SHP77 treated with DMSO at 0.1 percent for 48 hours (cell line): ENCODE results near the gene CYBA.

ENCODE experiments used
- DNase-seq: peaks from one replicate; lab custom pipeline; 2025; lab: John Stamatoyannopoulos, UW

Gene CYBA

DNA sequence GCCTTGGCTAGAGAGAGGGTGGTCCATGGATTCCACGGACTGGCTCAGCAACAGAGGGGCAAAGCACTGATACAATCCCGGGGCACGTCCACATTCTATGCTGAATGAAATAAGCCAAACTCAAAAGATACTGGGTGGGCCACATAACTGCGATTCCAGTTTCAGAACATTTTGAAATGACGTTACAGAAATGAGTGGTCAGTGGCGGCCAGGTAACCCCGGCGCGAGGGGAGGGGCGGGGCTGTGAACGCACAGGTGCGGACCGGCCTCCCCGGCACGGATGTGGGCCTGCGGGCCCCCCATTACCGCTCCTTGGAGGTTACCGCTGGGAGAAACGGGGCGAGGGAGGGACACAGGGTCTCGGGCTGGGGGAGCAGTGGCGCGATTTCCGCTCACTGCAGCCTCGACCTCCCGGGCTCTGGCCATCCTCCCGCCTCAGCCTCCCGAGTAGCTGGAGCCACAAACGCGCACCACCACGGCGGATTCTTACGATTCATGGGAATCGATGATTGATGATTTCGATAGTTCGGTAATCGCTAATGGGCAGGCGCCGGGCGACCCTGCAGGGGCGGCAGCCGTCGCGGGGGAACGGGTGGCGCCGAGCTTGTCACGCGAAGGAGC lies 11.5 kb upstream of the CYBA start:
- DNase-seq: no peak

DNA sequence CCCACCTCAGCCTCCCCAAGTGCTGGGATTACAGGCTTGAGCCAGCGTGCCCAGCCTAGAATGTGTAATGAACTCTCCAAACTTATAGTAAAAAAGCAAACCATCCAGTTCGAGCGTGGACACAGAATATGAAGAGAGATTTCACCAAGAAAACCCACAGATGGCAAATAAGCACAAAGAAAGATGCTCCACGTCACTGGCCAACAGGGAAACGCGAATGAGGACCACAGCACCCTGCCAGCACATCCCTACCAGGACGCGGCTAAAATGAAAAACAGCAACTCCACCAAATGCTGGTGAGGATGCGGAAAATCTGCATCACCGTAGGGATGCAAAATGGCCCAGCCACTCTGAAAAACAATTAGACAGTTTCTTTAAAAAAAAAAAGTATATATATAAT lies 10.6 kb upstream of the CYBA start:
- DNase-seq: no peak

GRCh38 chr16:88659160-88659559 lies 8.3 kb upstream of the CYBA start:
- DNase-seq: no peak

GRCh38 chr16:88658714-88659113 lies 7.9 kb upstream of the CYBA start:
- DNase-seq: no peak

DNA sequence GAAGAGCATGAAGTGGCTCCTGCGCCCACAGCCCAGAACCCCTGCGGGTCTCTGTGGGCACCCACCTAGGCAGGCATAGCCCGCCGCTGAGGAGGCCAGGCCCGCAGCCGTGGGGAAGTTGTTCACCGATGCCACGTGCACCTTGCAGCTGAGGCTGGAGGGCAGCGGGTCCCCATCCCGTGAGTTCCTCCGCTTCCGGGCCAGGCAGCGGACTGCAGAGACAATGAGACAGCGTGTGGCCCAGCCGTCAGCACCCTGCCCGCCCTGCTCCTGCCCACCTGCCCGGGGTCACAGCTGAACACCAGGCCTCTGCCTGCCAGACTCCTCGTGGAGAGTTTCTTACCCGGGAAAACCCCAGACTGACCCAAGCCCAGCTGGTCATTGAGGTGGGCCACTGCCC lies 6.5 kb upstream of the CYBA start:
- no peak for DNase-seq

GRCh38 chr16:88656291-88656980 lies 5.6 kb upstream of the CYBA start:
- no peak for DNase-seq

DNA sequence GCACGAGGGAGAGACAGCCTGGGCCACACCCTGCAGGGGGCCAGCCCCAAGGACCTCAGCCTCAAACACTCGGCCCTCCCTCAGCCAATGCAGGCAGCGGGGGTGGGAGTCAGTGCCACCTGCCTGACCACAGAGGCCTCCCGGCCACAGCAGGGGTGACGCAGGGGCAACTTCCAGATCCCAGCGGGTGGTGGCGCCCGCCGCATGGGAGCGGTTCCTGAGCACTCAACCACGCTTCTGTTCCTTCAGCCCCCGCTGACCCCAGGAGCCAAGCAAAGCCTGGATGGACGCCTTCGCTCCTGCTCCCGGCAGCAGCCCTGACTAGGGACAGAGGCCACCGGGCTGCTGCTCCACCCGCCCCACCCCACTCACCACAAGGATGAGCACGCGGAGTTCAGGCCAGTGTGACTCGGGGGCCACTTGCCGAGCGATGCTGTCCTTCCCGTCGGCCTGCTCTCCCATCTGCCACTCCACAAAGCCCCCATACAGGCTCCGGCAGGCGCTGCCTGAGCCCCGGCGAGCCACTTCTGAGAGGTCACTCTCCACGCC lies 5.0 kb upstream of the CYBA start:
- DNase-seq: no peak

DNA sequence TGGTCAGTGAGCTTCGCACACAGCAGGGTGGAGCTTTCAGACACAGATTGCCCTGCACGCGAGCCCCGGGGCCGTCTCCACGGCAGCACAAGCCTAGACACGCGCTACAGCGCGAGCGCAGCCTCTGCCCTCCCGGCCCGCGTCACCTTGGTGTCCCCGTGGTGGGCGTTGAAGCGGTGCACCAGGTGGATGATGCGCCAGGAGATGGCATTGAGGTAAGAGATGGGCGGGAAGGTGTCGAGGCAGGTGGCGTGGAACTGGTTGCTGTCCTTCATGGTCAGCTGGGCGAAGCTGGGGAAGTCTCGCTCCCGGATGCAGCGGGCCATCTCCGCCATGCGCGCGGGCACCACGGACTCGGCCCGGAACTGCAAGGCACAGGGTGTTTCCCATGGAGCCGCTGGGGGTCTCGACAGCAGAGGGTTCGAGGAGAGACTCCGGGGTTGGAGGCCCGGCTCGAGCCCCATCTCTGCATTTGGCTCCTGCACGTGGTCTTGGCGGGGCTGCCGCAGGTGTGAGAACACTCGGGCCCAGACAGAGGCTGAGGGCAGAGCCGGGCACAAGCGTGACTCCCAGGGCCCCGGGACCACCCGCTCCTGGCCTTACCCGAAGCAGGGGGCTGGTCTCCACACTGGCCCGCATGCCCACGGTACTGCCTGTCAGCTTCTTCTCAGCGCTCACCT lies 4.3 kb upstream of the CYBA start:
- no peak for DNase-seq

DNA sequence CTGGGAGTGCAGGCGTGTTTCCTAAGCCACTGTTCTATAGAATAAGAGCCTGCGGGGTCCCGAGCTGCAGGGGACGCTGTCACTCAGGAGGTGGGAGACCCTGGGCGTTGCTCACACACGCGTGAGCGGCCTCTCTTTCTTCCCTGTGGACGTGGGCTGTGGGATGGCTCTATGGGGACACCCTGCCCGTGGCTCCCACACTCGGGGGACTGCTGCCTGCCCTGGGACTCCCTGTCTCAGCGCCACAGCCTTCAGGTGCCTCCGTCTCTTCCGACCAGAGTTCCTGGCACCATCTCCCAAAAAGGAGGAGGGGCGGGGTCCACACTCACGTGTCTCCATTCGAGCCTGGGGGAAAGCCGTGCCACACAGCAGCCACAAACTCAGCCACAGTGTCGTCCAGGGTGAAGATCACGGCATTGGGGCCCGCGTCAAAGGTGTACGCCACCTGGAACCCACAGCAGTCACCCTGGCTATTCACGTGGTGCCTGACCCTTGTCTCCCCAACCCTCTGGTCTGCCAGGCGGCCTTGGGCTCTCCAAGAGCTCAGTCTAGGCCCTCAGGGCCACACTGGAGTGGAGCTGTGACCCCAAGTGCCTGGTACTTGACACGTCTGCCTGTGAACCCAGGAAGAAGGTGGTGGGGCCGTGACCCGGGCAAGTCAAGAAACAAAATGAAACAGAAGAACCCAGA lies 3.7 kb upstream of the CYBA start:
- DNase-seq: no peak

DNA sequence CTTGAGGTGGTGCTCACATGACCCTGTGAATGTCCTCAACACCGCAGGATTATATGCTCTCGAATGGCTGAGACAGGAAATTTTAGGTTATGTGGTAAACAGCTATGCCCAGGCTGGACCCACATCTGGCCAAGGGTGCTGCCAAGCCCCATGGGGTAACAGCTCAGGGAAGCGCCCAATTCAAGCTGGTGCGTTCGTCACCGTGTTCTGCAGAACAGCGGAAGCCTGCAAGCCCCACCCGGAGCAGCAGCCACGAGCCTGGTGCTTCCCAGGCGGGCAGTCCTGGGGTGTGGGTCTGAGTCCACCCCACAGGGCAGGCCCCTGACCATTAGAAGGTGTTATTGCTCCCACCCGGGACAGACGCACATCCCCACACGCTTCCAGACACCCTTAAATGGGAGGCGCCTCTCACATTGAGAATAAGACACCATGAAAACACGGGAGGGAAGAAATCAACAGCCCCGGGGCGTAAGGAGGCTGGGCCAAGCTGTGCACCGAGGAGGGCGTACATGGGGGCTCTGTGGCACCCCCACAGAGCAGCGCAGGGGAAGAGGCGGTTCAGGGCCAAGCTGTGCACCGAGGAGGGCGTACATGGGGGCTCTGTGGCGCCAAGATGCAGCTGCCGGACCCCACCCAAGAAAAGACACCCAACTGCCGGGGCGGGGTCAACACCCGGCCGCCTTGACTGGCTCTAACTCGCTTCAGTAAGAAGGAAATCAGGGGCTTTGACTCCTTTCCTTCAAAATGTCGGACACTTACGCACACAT lies 2.9 kb upstream of the CYBA start:
- DNase-seq: no peak

GRCh38 chr16:88653101-88653500 lies 2.2 kb upstream of the CYBA start:
- no peak for DNase-seq

DNA sequence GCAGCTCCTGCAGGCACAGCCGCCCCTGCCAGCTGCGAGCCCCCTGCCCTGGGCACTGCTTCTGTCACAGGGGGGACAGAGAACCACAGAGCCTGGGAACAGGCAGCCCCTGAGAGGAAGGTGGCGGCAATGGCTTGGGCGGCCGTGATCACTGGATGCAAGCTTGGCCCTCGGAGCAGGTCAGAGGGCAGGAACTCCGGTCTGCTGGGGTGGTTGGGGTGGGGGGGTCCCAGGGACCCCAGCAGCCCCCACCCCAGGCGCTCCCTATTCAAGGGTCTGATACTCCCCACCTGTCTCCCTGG lies 1.9 kb upstream of the CYBA start:
- DNase-seq: no peak

DNA sequence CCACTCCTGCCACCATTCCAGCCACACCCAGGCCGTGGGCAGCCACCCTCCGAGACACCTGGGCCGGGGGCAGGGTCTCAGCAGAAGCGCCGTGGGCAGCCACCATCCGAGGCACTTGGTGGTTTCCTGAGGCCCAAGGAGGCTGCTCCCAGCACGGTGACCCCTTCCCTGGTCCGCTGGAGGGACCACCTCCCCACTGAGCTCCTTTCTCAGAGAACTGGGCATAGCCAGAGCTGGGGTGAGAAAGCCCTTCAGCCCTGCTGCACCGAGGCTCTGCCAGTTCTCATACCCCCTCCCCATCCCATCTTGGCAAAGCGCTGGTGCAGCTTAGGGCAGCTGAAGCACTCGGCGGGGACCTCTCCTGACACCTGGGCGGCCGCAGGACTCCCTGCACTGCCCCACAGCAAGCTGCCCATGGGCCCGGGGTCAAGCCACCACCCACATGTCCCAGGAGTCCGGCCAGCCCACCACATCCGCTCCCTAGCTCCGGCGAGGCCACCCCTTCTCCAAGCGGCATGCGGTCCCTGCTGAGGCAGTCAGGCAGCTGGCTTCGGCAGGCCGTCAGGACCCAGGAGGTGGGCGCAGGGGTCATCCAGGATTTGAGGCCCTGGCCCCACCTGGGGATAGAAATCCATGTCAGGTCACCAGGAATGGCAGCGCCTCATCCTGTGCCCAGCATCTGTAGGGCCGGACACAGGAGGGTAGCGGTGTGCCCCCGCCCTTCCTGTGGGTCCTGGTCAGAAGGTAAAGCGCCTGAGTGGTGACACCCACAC lies 1.3 kb upstream of the CYBA start:
- no peak for DNase-seq

DNA sequence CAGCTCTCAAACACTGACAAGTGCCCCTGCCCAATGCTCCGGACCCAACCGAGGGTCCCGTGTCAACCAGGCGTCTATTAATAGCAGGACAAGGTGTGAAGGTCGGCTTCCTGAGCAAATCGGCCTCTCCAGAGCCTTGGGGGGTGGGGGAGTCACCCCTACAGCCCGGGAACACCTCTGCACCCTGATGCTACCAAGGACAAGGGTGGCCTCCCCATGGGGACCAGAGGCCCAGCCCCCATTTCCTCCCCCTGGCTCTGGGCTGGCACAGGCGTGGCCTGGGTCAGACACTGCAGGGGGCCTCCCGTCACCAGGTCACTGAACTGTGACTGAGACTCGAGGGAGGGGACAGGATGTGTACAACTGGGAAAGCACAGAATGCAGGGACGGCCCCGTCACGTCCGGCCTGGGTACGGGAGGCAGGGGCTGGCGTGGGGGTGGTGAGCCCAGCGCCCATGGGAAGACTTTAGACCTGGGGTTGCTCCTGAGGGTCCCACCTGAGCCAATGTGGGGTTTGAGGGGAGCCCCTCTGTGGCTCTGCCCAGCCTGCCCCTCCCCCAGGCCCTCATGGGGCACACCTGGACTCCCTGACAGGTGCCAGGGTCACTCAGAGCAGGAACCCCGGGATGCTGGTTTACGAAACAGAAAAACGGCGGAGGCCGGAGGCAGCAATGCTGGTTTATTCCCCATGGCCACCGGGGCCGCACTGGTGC lies 579 bp upstream of the CYBA start:
- DNase-seq: peak; percentile 23

- no peak for DNase-seq
Measured at GRCh38 chr16:88649924-88650748, 717 bp downstream of the CYBA start.

- peak; percentile 88 for DNase-seq
Measured at GRCh38 chr16:88649195-88649923, 1.5 kb downstream of the CYBA start.

DNA sequence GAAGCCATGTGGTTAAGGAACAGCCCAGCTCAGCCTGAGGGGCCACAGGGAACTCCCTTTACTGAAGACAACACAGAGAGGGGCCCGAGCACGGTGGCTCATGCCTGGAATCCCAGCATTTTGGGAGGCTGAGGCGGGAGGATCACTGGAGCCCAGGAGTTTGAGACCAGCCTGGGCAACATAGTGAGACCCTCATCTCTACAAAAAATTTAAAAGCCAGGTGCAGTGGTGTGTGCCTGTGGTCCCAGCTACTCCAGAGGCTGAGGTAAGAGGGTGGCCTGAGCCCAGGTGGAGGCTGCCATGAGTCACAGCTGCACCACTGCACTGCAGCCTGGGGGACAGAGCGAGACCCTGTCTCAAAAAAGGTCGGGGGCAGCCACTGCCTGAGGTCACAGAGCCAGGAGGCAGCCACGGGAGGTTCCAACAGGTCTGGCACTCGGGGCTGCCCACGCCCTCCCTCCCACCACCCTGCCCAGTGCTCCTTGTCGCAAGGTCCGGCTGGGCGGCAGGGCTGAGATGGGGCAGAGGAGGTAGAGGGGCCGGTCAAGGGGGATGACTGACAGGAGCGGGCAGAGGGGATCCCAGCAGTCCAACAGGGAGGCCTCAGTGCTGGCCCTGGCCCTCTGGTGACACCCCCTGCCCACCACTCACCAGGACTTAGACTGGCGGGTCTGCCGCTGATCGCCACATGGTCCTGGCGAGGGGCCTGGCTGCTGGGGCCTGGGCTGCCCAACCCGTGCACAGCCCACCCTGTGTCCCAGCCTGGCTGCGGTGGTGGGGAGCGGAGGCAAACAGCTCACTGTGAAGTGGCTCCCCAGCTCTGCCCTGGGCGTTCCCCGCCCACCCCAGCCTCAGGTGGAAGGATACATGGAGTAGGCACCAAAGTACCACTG lies 3.4 kb downstream of the CYBA start:
- no peak for DNase-seq
